ENCODE data around the gene FOXP1.

GRCh38 chr3:71451060-71451459 is 132.5 kb downstream of the FOXP1 start:
- TF ChIP-seq SP1 (IDR thresholded peaks at IDR 0.05) (no peak), CTBP1 (IDR thresholded peaks at IDR 0.05; ENCODE audit: borderline replicate concordance) (no peak), FOXK2 (IDR thresholded peaks at IDR 0.05) (no peak), HDGF (IDR thresholded peaks at IDR 0.05; ENCODE audit: borderline replicate concordance) (no peak), FOXA1 (IDR thresholded peaks at IDR 0.05) (no peak), ZNF384 (IDR thresholded peaks at IDR 0.05) (no peak), SUZ12 (IDR thresholded peaks at IDR 0.05) (no peak), ELF4 (IDR thresholded peaks at IDR 0.05) (no peak), FOXM1 (IDR thresholded peaks at IDR 0.05; ENCODE audit: borderline replicate concordance) (no peak), NFRKB (IDR thresholded peaks at IDR 0.05) (no peak), PKNOX1 (IDR thresholded peaks at IDR 0.05) (no peak), LEF1 (IDR thresholded peaks at IDR 0.05; ENCODE audit: borderline replicate concordance) (no peak)

Measured in HEK293T (cell line).